GM04503 (cell line): Measurements from ENCODE around the gene PHC3.

Experiments used
- DNase-seq: peaks from one replicate; pipeline ENCODE4 v3.0.0-alpha.2; 2012; ENCODE audit warnings: low read depth

The PHC3 gene

DNA sequence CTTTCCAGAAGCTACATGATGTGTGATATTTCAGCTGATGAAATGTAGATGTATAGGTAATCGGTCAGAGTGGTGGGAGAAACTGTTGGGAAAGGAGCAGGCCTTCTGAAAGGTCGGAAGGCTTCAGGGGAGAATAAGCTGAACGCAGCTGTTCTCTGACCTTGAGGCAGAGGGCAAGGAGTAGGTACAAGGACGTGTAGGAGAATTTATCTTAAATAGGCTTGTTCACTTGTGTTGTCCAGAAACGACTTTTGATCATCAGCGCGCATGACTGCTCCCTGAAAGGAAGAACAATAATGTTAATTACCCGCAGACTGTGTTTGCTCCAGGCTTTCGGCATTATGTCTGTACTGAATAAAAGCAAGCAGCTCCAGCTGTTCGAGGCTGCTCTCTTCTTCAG lies 104.2 kb downstream of the PHC3 start:
- DNase-seq = no peak

DNA sequence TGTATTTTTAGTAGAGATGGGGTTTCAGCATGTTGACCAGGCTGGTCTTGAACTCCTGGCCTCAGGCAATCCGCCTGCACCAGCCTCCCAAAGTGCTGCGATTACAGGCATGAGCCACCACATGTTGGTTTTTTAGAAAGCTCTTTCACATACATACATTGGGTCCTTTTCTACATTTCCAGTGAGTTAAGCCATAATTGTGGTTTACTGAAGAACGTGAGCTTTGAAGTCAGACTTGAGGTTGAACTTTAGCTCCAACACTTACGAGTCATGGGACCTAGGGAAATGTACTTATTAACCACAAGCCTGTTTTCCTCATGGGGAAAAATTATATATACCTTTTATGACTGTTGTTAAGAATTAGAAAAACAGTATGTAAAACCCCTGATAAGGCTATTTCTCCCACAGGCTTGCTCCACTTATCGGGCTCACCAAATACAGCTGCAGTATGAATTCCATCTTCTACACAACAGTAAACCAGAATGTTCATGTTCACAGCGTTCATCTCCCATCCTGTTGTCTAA lies 104.8 kb downstream of the PHC3 start:
- no peak for DNase-seq

DNA sequence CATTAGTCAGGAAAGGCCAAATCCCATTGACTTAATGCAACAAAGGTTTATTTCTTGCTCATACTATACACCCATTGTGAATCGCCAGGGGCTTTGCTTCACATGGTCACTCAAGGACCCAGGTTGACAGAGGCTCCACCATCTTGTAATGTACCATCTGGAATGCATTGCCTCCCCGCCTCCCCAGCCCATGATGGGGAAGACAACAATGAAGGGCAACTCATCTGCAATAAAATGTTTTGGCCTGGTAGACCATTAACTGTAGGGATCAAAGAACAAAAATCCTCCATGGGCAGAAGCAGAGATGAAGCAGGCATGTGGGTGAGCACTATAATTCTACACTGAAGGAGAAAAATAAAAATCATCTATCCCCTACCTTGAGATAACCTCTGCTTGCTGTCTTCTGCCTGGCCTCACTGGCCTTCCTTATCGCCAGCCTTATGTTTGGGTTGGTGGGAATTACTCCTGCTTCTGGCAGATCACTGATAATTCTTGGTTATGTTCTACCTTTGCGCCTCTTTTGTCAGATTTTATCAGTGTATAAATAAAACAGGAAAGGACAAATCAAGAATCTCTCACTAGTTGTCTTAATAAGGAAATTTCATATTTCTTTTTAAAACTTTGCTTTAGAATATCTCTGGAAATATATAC lies 106.0 kb downstream of the PHC3 start:
- no peak for DNase-seq

GRCh38 chr3:170064108-170064507 lies 117.4 kb downstream of the PHC3 start:
- DNase-seq = no peak

- DNase-seq = no peak
Observed at GRCh38 chr3:170063691-170064090, 117.8 kb downstream of the PHC3 start.

- DNase-seq = no peak
Observed at GRCh38 chr3:170062769-170063168, 118.8 kb downstream of the PHC3 start.

DNA sequence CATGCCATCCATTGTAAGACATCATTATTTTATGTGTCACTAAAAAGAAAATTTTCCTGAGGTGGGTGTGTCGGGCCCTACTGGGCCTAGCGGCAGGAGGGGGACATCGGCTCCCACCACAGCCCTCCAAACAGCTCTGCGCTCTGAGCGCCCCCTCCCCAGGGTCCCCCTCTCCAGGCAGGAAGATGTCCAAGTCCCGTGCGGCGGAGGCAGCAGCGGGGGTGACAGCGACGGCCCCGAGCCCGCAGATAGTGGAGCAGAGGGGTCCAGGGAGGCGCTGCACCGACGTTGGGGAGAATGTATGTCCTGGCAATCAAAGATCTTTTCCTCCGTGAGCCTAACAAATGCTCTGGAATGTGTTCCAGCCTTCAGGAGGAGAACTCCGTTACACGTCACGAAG lies 119.5 kb downstream of the PHC3 start:
- no peak for DNase-seq

GRCh38 chr3:170059447-170059846 lies 122.1 kb downstream of the PHC3 start:
- no peak for DNase-seq

DNA sequence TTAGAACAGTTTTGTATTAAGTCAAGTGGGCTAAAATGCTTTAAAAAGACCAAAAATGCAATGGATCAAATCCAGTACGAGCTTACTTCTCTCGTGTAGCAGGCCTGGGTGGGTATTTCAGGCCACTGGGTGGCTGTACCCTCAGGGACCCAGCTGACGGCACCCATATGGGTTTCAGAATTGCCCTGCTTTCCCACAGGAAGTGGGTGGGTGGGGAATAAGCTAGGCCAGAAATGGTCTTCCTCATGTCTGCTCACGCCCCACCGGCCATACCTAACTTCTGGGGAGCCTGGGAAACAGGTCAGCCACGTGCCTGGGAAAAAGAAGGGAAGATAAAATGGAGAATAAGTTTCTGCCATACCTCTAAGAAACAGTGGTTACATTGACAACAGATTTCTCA lies 123.4 kb downstream of the PHC3 start:
- DNase-seq = no peak

DNA sequence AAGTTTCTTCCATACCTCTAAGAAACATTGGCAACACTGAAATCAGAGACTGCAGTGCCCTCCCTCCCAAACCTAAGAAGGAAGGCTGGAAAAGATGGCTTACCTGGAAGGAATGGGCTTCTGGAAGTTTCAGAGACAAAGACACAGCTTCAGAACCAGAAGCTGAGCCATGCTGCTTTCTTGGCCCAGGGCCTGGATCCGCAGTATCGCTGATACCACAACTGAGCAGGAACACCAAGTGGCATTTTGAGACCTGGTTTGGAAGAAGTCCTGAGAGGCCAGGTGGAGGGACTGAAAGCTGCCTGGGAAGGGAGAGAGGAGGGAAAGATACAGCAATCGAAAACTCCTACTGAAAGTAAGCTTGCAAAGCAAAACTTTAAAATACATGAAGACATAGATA lies 124.0 kb downstream of the PHC3 start:
- no peak for DNase-seq

GRCh38 chr3:170056710-170057454 lies 124.7 kb downstream of the PHC3 start:
- DNase-seq = no peak

- DNase-seq = no peak
Observed at GRCh38 chr3:170055209-170055608, 126.3 kb downstream of the PHC3 start.

DNA sequence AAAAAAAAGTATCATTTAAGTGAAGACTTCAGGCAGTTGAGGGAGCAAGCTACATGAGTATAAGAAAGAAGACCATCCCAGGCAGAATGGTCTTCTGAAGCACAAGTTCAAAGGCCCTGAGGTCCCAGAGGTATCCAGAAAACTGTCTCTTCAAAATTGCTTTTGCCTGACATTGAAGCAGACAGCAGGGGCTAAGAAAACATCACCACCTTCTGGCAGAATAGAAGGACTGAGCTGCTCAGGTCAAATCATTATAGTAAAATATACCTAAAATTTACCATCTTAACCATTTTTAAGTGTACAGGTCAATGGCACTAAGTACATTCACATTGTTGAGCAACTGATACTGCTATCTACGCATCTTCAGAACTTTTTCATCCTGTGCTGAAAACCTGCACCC lies 127.3 kb downstream of the PHC3 start:
- no peak for DNase-seq

- DNase-seq = no peak
Observed at GRCh38 chr3:170052398-170052797, 129.1 kb downstream of the PHC3 start.

GRCh38 chr3:170050753-170051152 lies 130.8 kb downstream of the PHC3 start:
- DNase-seq = no peak

GRCh38 chr3:170049146-170050000 lies 132.2 kb downstream of the PHC3 start:
- no peak for DNase-seq

DNA sequence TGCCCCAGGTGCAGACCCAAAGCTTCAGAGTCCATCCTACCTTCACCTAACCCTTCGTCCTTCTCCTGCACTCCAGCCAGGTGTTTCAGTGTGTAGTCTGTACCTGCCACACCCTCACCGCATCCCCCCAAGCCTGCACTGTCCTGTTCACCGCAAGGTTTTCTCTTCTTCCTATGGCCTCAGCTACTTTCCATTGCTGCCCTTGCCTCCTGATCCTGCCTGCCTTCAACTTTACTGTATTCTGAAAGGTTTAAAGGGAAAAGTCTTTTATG lies 134.5 kb downstream of the PHC3 start:
- DNase-seq = no peak

- DNase-seq = no peak
Observed at GRCh38 chr3:170046269-170047132, 135.0 kb downstream of the PHC3 start.

GRCh38 chr3:170044795-170045244 lies 136.7 kb downstream of the PHC3 start:
- no peak for DNase-seq

- DNase-seq = no peak
Observed at GRCh38 chr3:170044271-170044670, 137.3 kb downstream of the PHC3 start.

- no peak for DNase-seq
Observed at GRCh38 chr3:170043506-170043905, 138.0 kb downstream of the PHC3 start.

DNA sequence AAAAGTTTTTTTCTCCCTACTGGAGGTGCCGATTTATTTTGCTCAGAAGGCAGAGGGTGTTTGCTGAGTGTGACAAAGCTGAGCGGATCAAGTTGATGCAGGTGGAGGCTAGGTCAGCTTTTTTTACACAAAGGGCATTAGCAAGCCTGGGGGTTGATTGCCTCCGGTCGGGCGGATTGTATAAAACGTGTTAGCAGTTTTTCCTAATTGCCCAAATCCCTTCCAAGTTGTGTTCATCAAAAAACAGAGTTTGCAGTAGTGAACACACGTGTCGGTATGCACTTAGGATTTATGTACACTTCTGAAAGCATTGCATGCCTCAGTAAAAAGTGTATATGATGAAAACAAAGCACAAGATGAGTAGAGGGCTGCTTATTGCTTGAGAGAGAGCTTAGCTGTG lies 141.1 kb downstream of the PHC3 start:
- no peak for DNase-seq
